Small intestine (tissue), 7 donors: ENCODE data around the gene CELSR2. TPM values are rescaled to one million over a fixed set of nuclear protein-coding genes. Genes with fewer than 3 reads are reported as not detected.

Source experiments
- DNase-seq, 2 donors: peaks; one replicate each; pipeline versions ENCODE4 v3.0.0 to v3.0.0-alpha.2; 2013
- FAIRE-seq: peaks from 2 replicates; lab custom pipeline; 2012; peaks lifted over from hg19 to GRCh38; lab: Jason Lieb, UNC
- H3K27ac ChIP-seq, 3 donors: one replicate each; pipeline ENCODE4 v1.5.1; 2013; ENCODE audit warnings: low read length in 2 of 3, mild to moderate bottlenecking in 2 of 3, control low read depth in 1 of 3, inconsistent platforms in 1 of 3, low read depth in 1 of 3, moderate library complexity in 1 of 3
- H3K27me3 ChIP-seq, 3 donors: one replicate each; pipeline ENCODE4 v1.6.1; 2013; ENCODE audit warnings: low read length in 3 of 3, inconsistent platforms in 1 of 3; ENCODE audit not compliant: control insufficient read depth in 3 of 3, insufficient read depth in 3 of 3
- H3K36me3 ChIP-seq, 3 donors: one replicate each; pipeline ENCODE4 v1.6.1; 2013; ENCODE audit warnings: low read length in 3 of 3, inconsistent platforms in 1 of 3, low read depth in 1 of 3, mild to moderate bottlenecking in 1 of 3, moderate library complexity in 1 of 3; ENCODE audit not compliant: control insufficient read depth in 3 of 3, insufficient read depth in 2 of 3
- H3K4me1 ChIP-seq, 3 donors: one replicate each; pipeline ENCODE4 v1.6.1; 2013; ENCODE audit warnings: low read length in 2 of 3, inconsistent platforms in 1 of 3, low read depth in 1 of 3, mild to moderate bottlenecking in 1 of 3, moderate library complexity in 1 of 3; ENCODE audit not compliant: control insufficient read depth in 3 of 3, insufficient read depth in 2 of 3
- H3K4me3 ChIP-seq, 3 donors: one replicate each; pipeline ENCODE4 v1.5.1; 2013; ENCODE audit warnings: low read length in 3 of 3, control low read depth in 1 of 3, inconsistent platforms in 1 of 3, low read depth in 1 of 3, mild to moderate bottlenecking in 1 of 3, moderate library complexity in 1 of 3
- H3K9me3 ChIP-seq, 2 donors: one replicate each; pipeline ENCODE4 v1.6.1; 2013; ENCODE audit warnings: low read depth in 1 of 2, low read length in 1 of 2; ENCODE audit not compliant: control insufficient read depth in 2 of 2, insufficient read depth in 1 of 2
- WGBS, 3 donors: extraction: QIAGEN DNeasy Blood & Tissue Kit; methylation state at CpG; one replicate each; pipeline ENCODE4 v1.1.7; 2013; 5-methylcytosine and 5-hydroxymethylcytosine counted together
- polyA plus RNA-seq, 4 donors: library from polyadenylated mRNA; stranded (reverse) in 3 of 4; unstranded in 1 of 4; fragments of 200-250 nt in 3 of 4; fragments of 120-200 nt in 1 of 4; gene quantifications; one replicate each; pipeline versions ENCODE4 v1.2.1 to v1.2.3, GENCODE V29; 2013
- donor health status: healthy with polysubstance abuse.
- donor health status: control.
- donor health status: control.
- donor health status: Bipolar disorder and iron deficiency.
- donor health status: healthy.

The CELSR2 gene
- polyA plus RNA-seq, 4 donors: under 0.01 to 7.9 (median 1.5) TPM

DNA sequence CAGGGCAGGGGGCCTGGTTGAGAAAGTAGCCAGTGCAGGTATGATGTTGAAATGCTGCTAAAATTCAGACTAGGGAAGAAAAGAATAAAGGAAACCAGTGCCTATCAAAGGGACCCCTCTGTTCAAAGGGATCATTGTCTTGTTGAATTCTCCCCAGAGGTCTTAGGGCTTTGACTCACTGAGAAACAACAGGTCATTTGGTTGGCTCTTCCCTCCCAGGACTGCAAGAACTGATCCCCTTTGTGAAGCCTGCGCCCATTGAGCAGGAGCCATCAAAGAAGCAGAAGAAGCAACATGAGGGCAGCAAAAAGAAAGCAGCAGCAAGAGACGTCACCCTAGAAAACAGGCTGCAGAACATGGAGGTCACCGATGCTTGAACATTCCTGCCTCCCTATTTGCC is 11.8 kb upstream of the CELSR2 start:
- no peak overlapping the region for H3K4me3 ChIP-seq
- peaks cover 19 to 59% (median 25%) of the 10 kb centered on the region in 3 donors for H3K36me3 ChIP-seq
- DNase-seq (no peak), FAIRE-seq (no peak)
- 92 to 98% (median 95%) methylated on average over 3 of the region's 3 CpGs for WGBS, 3 donors
- H3K9me3 ChIP-seq: no peaks in the 10 kb centered on the region
- H3K27ac ChIP-seq: no peak overlapping the region
- H3K4me1 ChIP-seq: peaks cover 0 to 12% (median 0%) of the 10 kb centered on the region in 3 donors
- peaks cover 0 to 7% (median 0%) of the 10 kb centered on the region in 3 donors for H3K27me3 ChIP-seq

GRCh38 chr1:109238382-109238781 is 11.0 kb upstream of the CELSR2 start:
- Histone ChIP-seq H3K4me3 (no peak overlapping the region), H3K27me3 (peaks cover 0 to 11% (median 0%) of the 10 kb centered on the region in 3 donors), H3K9me3 (no peaks in the 10 kb centered on the region), H3K4me1 (peaks cover 0 to 12% (median 0%) of the 10 kb centered on the region in 3 donors), H3K27ac (no peak overlapping the region), H3K36me3 (peaks cover 19 to 57% (median 25%) of the 10 kb centered on the region in 3 donors)
- 84 to 93% (median 90%) methylated on average over 2 of the region's 2 CpGs for WGBS, 3 donors
- FAIRE-seq: no peak
- no peak for DNase-seq

DNA sequence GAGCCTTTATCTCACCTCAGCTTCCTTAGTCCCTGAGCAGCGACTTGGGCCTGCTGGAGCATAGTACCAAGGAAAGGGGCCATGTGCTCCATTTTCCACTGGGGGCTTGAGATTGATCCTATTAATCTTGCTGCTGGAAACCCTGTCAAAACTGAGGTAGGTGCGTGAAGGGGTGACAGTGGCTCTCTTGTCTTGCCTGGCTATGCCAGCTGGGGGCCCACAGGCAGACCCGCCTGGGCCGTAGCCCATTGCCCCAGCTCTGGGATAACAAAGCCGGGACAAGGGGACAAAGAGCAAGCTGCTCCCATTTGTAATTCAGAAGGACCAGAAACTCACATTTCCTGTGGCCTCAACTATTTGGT is 10.3 kb upstream of the CELSR2 start:
- H3K27me3 ChIP-seq: peaks cover 0 to 11% (median 0%) of the 10 kb centered on the region in 3 donors
- no peaks in the 10 kb centered on the region for H3K9me3 ChIP-seq
- no peak overlapping the region for H3K27ac ChIP-seq
- H3K36me3 ChIP-seq: peaks cover 19 to 52% (median 25%) of the 10 kb centered on the region in 3 donors
- DNase-seq (no peak), FAIRE-seq (no peak)
- H3K4me3 ChIP-seq: no peak overlapping the region
- 43 to 60% (median 58%) methylated on average over 5 of the region's 5 CpGs for WGBS, 3 donors
- H3K4me1 ChIP-seq: peaks cover 0 to 12% (median 0%) of the 10 kb centered on the region in 3 donors

- peaks cover 0 to 12% (median 0%) of the 10 kb centered on the region in 3 donors for H3K4me1 ChIP-seq
- H3K27me3 ChIP-seq: peaks cover 0 to 11% (median 0%) of the 10 kb centered on the region in 3 donors
- 48 to 64% (median 61%) methylated on average over 6 of the region's 6 CpGs for WGBS, 3 donors
- H3K9me3 ChIP-seq: no peaks in the 10 kb centered on the region
- peak; percentile 42 to 64 for DNase-seq
- no peak overlapping the region for H3K27ac ChIP-seq
- no peak overlapping the region for H3K4me3 ChIP-seq
- H3K36me3 ChIP-seq: peaks cover 19 to 50% (median 25%) of the 10 kb centered on the region in 3 donors
- no peak for FAIRE-seq
These were observed 9.8 kb upstream of the CELSR2 start for GRCh38 chr1:109239409-109240068.

GRCh38 chr1:109240158-109241152 is 8.9 kb upstream of the CELSR2 start:
- Histone ChIP-seq H3K36me3 (peaks cover 14 to 45% (median 19%) of the 10 kb centered on the region in 3 donors), H3K4me3 (no peak overlapping the region), H3K9me3 (no peaks in the 10 kb centered on the region), H3K4me1 (peaks cover 0 to 12% (median 0%) of the 10 kb centered on the region in 3 donors), H3K27me3 (peaks cover 0 to 11% (median 0%) of the 10 kb centered on the region in 3 donors), H3K27ac (no peak overlapping the region)
- 29 to 42% (median 41%) methylated on average over 26 of the region's 26 CpGs for whole genome bisulfite sequencing, 3 donors
- FAIRE-seq (no peak), DNase-seq (peak in 1 of 2 donors; percentile 35)

DNA sequence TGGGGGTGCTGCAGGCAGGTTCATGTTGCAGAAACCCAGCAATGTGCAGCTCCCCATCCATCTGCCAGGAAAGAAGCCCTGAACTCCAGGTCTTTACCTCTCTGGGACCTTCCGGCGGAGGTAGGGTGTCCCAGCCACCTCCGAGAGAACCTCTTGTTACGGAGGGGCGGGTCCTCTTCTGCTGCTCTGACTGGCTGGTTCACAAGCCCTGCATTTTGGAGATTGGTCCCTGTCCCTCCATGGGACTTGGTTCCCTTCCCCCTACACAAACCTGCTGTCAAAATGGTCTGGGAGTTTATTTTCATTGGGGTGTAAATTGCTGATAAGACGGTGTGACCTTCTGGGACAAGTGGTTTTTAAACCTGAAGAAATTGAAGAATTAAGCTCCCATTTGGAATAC is 8.0 kb upstream of the CELSR2 start:
- FAIRE-seq (no peak), DNase-seq (no peak)
- 14 to 32% (median 15%) methylated on average over 6 of the region's 6 CpGs for WGBS, 3 donors
- peaks cover 9 to 36% (median 14%) of the 10 kb centered on the region in 3 donors for H3K36me3 ChIP-seq
- H3K27me3 ChIP-seq: peaks cover 0 to 11% (median 0%) of the 10 kb centered on the region in 3 donors
- no peaks in the 10 kb centered on the region for H3K9me3 ChIP-seq
- no peak overlapping the region for H3K27ac ChIP-seq
- H3K4me1 ChIP-seq: peaks cover 0 to 12% (median 0%) of the 10 kb centered on the region in 3 donors
- no peak overlapping the region for H3K4me3 ChIP-seq

- peaks cover 9 to 35% (median 9%) of the 10 kb centered on the region in 3 donors for H3K36me3 ChIP-seq
- peaks cover 0 to 14% (median 0%) of the 10 kb centered on the region in 3 donors for H3K27me3 ChIP-seq
- H3K27ac ChIP-seq: no peak overlapping the region
- H3K4me3 ChIP-seq: no peak overlapping the region
- H3K9me3 ChIP-seq: no peaks in the 10 kb centered on the region
- DNase-seq (no peak), FAIRE-seq (no peak)
- peaks cover 0 to 12% (median 0%) of the 10 kb centered on the region in 3 donors for H3K4me1 ChIP-seq
- WGBS, 3 donors: 18 to 34% (median 20%) methylated on average over 8 of the region's 8 CpGs
These were observed 7.4 kb upstream of the CELSR2 start for GRCh38 chr1:109241841-109242345.

DNA sequence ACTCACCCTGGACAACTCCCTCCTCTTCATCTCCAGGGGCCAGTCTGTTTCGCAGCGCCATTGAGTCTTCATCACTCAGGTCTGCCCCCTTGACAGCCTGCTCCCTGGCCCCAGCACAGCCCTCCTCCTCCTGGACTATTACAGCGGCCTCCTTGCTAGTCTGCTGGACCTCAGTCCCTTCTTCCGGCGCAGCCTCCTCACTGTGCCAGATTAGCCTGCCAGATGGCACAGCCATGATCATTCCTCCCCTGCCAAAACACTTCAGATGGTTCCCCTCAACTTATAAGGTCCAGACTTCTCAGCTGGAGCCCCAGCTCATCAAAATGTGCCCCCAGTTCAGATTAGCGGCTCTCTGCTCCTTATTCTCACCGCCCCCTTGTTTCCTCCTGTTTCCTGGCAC is 7.0 kb upstream of the CELSR2 start:
- Histone ChIP-seq H3K9me3 (no peaks in the 10 kb centered on the region), H3K4me3 (no peak overlapping the region), H3K27ac (no peak overlapping the region), H3K36me3 (peaks cover 5 to 30% (median 9%) of the 10 kb centered on the region in 3 donors), H3K4me1 (peaks cover 0 to 12% (median 0%) of the 10 kb centered on the region in 3 donors), H3K27me3 (peaks cover 0 to 15% (median 0%) of the 10 kb centered on the region in 3 donors)
- 50 to 57% (median 57%) methylated on average over 7 of the region's 7 CpGs for WGBS, 3 donors
- DNase-seq (no peak), FAIRE-seq (no peak)
